ENCODE results near the gene FAU. TPM values are rescaled to one million over a fixed set of nuclear protein-coding genes. Genes with fewer than 3 reads are reported as not detected.

Gene FAU
- total RNA-seq, 4 donors from 2014 or later = 465 to 1,081 (median 716) TPM

- peak overlapping the region; percentile 75 to 93 (median 88) for H3K4me3 ChIP-seq
- TF ChIP-seq EP300 (IDR thresholded peaks at IDR 0.05) (no peak), POLR2A (IDR thresholded peaks at IDR 0.05; ENCODE audit: low read depth) (no peak), POLR2AphosphoS5 (IDR thresholded peaks at IDR 0.05) (no peak), CTCF (IDR thresholded peaks at IDR 0.05) (no peak)
- peaks cover 0 to 27% (median 12%) of the 10 kb centered on the region in 4 donors for H3K36me3 ChIP-seq
- WGBS = 89% methylated on average over 2 of the region's 8 CpGs
- H3K9me3 ChIP-seq = no peaks in the 10 kb centered on the region
- DNase-seq (ENCODE audit: extremely low spot score) = no peak
- H3K27ac ChIP-seq (replicated peaks in 1 of 4) = peak overlapping the region; percentile 85 to 96 (median 90)
- H3K27me3 ChIP-seq = no peaks in the 10 kb centered on the region
- peaks cover 22 to 36% (median 28%) of the 10 kb centered on the region in 4 donors for H3K4me1 ChIP-seq
- intact Hi-C loops (cut with DNase I) = loop anchor here (1.0 kb wide), 1 partner anchor 13 kb away; the partner anchor contains the start of genes CDCA5 and ZFPL1
Measured at GRCh38 chr11:65096926-65097325, 25.0 kb downstream of the FAU start.

- H3K4me3 ChIP-seq = peak within 1 kb of the TSS; percentile 75 to 93 (median 88)
- H3K9me3 ChIP-seq = no peaks in the 10 kb centered on the region
- DNase-seq (ENCODE audit: extremely low spot score) = peak; percentile 97
- H3K36me3 ChIP-seq = peaks cover 0 to 27% (median 12%) of the 10 kb centered on the region in 4 donors
- intact Hi-C loops (cut with DNase I) = loop anchor here (1.0 kb wide), 1 partner anchor 12 kb away; the partner anchor contains the start of genes CDCA5 and ZFPL1
- peaks cover 20 to 31% (median 25%) of the 10 kb centered on the region in 4 donors for H3K4me1 ChIP-seq
- no peaks in the 10 kb centered on the region for H3K27me3 ChIP-seq
- WGBS = 0% methylated on average over 15 of the region's 52 CpGs
- H3K27ac ChIP-seq (replicated peaks in 1 of 4) = peak within 1 kb of the TSS; percentile 85 to 96 (median 90)
- TF ChIP-seq POLR2AphosphoS5 (IDR thresholded peaks at IDR 0.05) (peak; percentile 86 to 95), POLR2A (IDR thresholded peaks at IDR 0.05; ENCODE audit: low read depth) (peak; percentile 52), CTCF (IDR thresholded peaks at IDR 0.05) (peak in 1 of 3 experiments; percentile 45), EP300 (IDR thresholded peaks at IDR 0.05) (no peak)
Measured at GRCh38 chr11:65095974-65096806, 25.7 kb downstream of the FAU start, which contains the start of gene VPS51. Gene VPS51, plus strand, starts transcription at chr11:65096214. Its CDS starts 37 bp downstream, at chr11:65096251.

- intact Hi-C loops (cut with DNase I) = no loop called here
- 74% methylated on average over 22 of the region's 22 CpGs for WGBS
- H3K27ac ChIP-seq (replicated peaks in 1 of 4) = peak overlapping the region; percentile 85 to 96 (median 90)
Measured at GRCh38 chr11:65095427-65095826, 26.5 kb downstream of the FAU start.

GRCh38 chr11:65090628-65091027 is 31.3 kb downstream of the FAU start:
- H3K4me3 ChIP-seq = no peak overlapping the region
- peaks cover under 1 to 6% (median 3%) of the 10 kb centered on the region in 4 donors for H3K4me1 ChIP-seq
- WGBS = 97% methylated on average over 4 of the region's 4 CpGs
- no peaks in the 10 kb centered on the region for H3K9me3 ChIP-seq
- no peak for DNase-seq (ENCODE audit: extremely low spot score)
- TF ChIP-seq POLR2A (IDR thresholded peaks at IDR 0.05; ENCODE audit: low read depth) = no peak
- TF ChIP-seq CTCF (IDR thresholded peaks at IDR 0.05) = no peak
- no peak for TF ChIP-seq EP300 (IDR thresholded peaks at IDR 0.05)
- TF ChIP-seq POLR2AphosphoS5 (IDR thresholded peaks at IDR 0.05) = no peak
- no peak overlapping the region for H3K27ac ChIP-seq (replicated peaks in 1 of 4)
- H3K36me3 ChIP-seq = peaks cover 22 to 44% (median 43%) of the 10 kb centered on the region in 4 donors
- intact Hi-C loops (cut with DNase I) = no loop called here
- H3K27me3 ChIP-seq = no peaks in the 10 kb centered on the region

More at GRCh38 chr11:65095427-65095826, 26.5 kb downstream of the FAU start:
- no peak for TF ChIP-seq POLR2A (IDR thresholded peaks at IDR 0.05; ENCODE audit: low read depth)
- TF ChIP-seq POLR2AphosphoS5 (IDR thresholded peaks at IDR 0.05) = no peak
- TF ChIP-seq CTCF (IDR thresholded peaks at IDR 0.05) = no peak
- H3K36me3 ChIP-seq = peaks cover 0 to 27% (median 12%) of the 10 kb centered on the region in 4 donors
- H3K4me3 ChIP-seq = peak overlapping the region; percentile 75 to 93 (median 88)
- no peak for DNase-seq (ENCODE audit: extremely low spot score)
- H3K9me3 ChIP-seq = no peaks in the 10 kb centered on the region
- H3K27me3 ChIP-seq = no peaks in the 10 kb centered on the region
- peaks cover 20 to 25% (median 23%) of the 10 kb centered on the region in 4 donors for H3K4me1 ChIP-seq

Data from esophagus muscularis mucosa (tissue), 4 donors.